IPS DF 19.7 (cell line): ENCODE results near the gene ARMH3.
"Not testable (repeated sequence)": the region's sequence is repeated elsewhere in the genome, so short reads cannot be mapped to it uniquely, and the experiment has no call there.

Source experiments
- DNase-seq: peaks from one replicate; pipeline ENCODE4 v3.0.0-alpha.2; 2013; ENCODE audit warnings: low read depth, low spot score

ARMH3 gene

GRCh38 chr10:102045292-102045691 is 10.7 kb downstream of the ARMH3 start:
- DNase-seq = no peak

- no peak for DNase-seq
Observed at GRCh38 chr10:102040305-102041050, 15.5 kb downstream of the ARMH3 start.

- no peak for DNase-seq
Observed at GRCh38 chr10:102038410-102038809, 17.6 kb downstream of the ARMH3 start.

- DNase-seq = not testable (repeated sequence)
Observed at GRCh38 chr10:102035807-102036206, 20.2 kb downstream of the ARMH3 start.

GRCh38 chr10:102033787-102034186 is 22.2 kb downstream of the ARMH3 start:
- no peak for DNase-seq

- DNase-seq = no peak
Observed at GRCh38 chr10:102027261-102027660, 28.7 kb downstream of the ARMH3 start.

GRCh38 chr10:102024799-102025198 is 31.2 kb downstream of the ARMH3 start:
- DNase-seq = no peak

- no peak for DNase-seq
Observed at GRCh38 chr10:102020938-102021337, 35.0 kb downstream of the ARMH3 start.

GRCh38 chr10:102017295-102017694 is 38.7 kb downstream of the ARMH3 start:
- DNase-seq = no peak

GRCh38 chr10:102016416-102016815 is 39.6 kb downstream of the ARMH3 start:
- no peak for DNase-seq

GRCh38 chr10:102010961-102011360 is 45.0 kb downstream of the ARMH3 start:
- DNase-seq = no peak

- DNase-seq = peak; percentile 40
Observed at GRCh38 chr10:102009801-102010425, 46.1 kb downstream of the ARMH3 start.

- no peak for DNase-seq
Observed at GRCh38 chr10:102007796-102008195, 48.2 kb downstream of the ARMH3 start.

- DNase-seq = not testable (repeated sequence)
Observed at GRCh38 chr10:102007031-102007430, 48.9 kb downstream of the ARMH3 start.

GRCh38 chr10:102004376-102004775 is 51.6 kb downstream of the ARMH3 start:
- no peak for DNase-seq

- no peak for DNase-seq
Observed at GRCh38 chr10:102003541-102003940, 52.4 kb downstream of the ARMH3 start.

- DNase-seq = no peak
Observed at GRCh38 chr10:102001435-102002068, 54.4 kb downstream of the ARMH3 start.

- no peak for DNase-seq
Observed at GRCh38 chr10:101997803-101998202, 58.2 kb downstream of the ARMH3 start.

GRCh38 chr10:101995451-101996063 is 60.4 kb downstream of the ARMH3 start:
- no peak for DNase-seq

- DNase-seq = no peak
Observed at GRCh38 chr10:101993651-101994200, 62.2 kb downstream of the ARMH3 start.

GRCh38 chr10:101993221-101993620 is 62.8 kb downstream of the ARMH3 start:
- no peak for DNase-seq

GRCh38 chr10:101987136-101987535 is 68.8 kb downstream of the ARMH3 start:
- no peak for DNase-seq
